Stimulated activated CD8-positive, alpha-beta memory T cell treated with anti-CD3 and anti-CD28 coated beads, Interleukin-4, amount 100 ng/mL, for 48 hours (primary cell): Measurements from ENCODE around the gene ARHGEF2.

ENCODE experiments used
- DNase-seq: peaks from one replicate; pipeline ENCODE4 v3.0.0-alpha.2; 2020

Gene ARHGEF2

DNA sequence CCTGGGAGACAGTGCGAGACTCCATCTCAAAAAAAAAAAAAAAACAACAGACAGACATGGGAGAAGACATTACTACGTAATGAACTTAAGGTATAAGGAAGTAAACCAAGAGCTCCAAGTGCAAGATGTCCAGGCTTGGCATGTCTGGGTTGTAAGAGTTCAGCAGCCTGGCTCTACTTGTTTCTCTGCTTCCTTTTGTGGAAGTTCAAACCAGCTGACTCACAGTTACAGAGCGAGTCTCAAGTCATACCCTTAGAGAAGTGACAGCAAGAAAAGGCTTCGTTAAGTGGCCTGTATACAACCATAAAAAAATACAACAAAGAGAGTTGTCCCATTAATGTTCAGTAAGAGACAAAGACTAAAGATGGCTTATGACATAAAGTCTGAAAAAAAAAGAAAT is 68.5 kb downstream of the ARHGEF2 start:
- DNase-seq = no peak

DNA sequence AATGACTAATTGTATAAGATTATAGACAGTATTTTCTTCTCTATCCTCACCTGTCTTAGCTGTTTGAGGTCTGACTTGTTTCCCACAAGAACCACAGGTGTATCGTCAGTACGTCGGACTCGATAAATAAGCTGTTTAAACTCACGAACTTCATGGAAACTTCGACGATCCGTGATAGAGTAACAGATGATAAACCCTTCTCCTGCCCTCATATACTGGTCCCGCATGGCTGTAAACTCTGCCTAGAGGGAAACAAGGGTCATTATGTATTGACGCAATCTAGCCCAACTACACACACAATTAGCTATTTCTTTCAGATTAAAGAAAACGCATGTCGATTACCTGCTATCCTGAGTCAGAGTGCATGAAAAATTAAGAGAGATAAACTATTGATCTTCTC is 74.1 kb downstream of the ARHGEF2 start:
- no peak for DNase-seq

DNA sequence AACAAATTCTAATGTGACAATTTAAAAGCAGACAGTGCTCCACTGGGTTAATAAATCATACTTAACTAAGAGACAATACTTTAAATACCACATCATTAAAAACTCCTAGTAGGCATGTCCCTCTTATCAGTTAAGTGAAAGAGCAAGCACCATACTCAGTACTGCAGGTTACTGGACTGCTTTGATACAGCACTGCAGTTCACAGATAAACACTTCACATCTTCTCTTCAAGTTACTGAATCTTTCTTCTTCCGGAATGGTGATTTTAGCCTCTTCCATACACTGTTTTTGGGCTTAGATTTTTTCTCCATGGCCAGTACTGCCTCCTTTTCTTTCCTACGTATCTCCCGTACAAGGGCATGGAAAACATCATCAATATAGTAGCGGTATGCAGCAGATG is 78.2 kb downstream of the ARHGEF2 start:
- DNase-seq = no peak

DNA sequence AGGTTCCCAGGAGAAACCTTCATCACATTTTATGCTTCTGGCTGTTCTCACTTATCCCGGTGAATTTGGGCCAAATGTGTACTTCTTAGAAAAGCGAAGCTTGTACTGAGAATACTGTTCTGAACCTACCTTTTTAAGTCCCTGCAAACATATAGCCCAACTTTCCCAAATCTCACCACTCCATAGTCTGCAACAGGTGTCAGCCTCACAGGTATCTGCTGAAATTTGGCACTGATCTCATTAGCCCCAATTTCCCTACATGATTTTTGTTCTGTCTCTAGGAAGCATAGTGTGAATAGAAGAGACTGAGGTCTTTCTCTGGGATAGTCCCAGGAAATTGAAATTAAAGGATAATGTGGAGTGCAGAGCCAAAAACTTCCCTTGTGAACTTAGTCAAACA is 78.7 kb downstream of the ARHGEF2 start:
- no peak for DNase-seq

DNA sequence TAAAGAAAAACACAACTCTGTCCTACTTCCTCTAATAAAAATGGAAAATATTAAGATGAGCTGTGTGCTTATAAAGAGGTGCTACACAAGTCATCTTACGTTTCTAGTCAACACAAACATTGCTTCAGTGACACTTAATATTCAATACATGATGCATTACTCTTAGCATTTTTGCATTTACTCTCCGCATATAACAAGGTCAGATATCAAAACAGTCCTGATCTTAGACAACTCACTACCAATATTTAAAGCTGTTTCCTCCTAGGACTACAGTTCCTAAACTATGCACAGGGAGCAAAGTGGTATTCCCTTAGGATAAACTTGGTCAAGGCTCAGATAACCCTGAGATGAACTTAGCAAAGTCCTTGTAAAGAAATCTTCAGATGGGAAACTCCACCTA is 79.5 kb downstream of the ARHGEF2 start:
- DNase-seq = no peak

DNA sequence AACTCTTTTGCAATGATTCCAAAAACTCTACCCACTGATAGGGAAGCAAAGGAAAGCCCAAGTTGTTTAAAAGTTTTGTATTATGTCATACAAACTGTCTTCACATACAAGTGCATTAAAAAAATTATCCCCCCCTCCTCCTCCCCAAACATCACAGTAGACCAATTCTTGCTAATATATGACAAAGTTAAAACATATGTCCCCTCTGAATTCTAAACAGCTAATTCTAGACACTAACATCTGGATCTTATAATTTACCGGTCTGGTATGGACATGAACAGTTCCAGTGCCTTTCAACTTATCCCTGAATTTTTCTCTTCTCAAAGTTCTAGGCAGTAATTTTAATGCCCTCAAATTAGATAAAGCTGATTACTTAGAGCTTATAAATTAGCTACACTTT is 80.6 kb downstream of the ARHGEF2 start:
- no peak for DNase-seq
